HepG2 (cell line): ENCODE data around the gene IDUA. TPM values are rescaled to one million over a fixed set of nuclear protein-coding genes. Genes with fewer than 3 reads are reported as not detected.

ENCODE experiments used
- AHR ChIP-seq: IDR thresholded peaks from 2 replicates; pipeline ENCODE4 v1.6.1; 2018; ENCODE audit warnings: missing genetic modification reagents, missing compliant biosample characterization
- BRCA1 ChIP-seq: sonication (generic); formaldehyde crosslinking; IDR thresholded peaks from 2 replicates; pipeline ENCODE4 v1.4.0; 2020; ENCODE audit warnings: missing genetic modification reagents
- DMAP1 ChIP-seq: IDR thresholded peaks from 2 replicates; pipeline ENCODE4 v1.6.1; 2016
- DPF2 ChIP-seq: sonication (generic); formaldehyde crosslinking; IDR thresholded peaks from 2 replicates; pipeline ENCODE4 v1.4.0; 2020; ENCODE audit warnings: mild to moderate bottlenecking, low read depth, missing genetic modification reagents, borderline replicate concordance
- GTF2F1 ChIP-seq: fragments of 150-350 bp; IDR thresholded peaks from 2 replicates; pipeline ENCODE4 v1.6.1; 2014; ENCODE audit warnings: low read length
- HBP1 ChIP-seq: IDR thresholded peaks from 2 replicates; pipeline ENCODE4 v1.6.1; 2016; ENCODE audit warnings: low read depth, control low read depth
- JDP2 ChIP-seq: sonication (generic); formaldehyde crosslinking; IDR thresholded peaks from 2 replicates; pipeline ENCODE4 v1.8.1; 2022; ENCODE audit warnings: missing genetic modification reagents, borderline replicate concordance
- NR1H2 ChIP-seq: sonication (generic); formaldehyde crosslinking; IDR thresholded peaks from 2 replicates; pipeline ENCODE4 v1.8.1; 2022; ENCODE audit warnings: low read depth, missing genetic modification reagents, borderline replicate concordance
- NR2F1 ChIP-seq, 2 experiments: fragments of 450-650 bp in 1 of 2; formaldehyde crosslinking in 1 of 2; IDR thresholded peaks; 2 replicates each; pipeline versions ENCODE4 v1.5.0 to v1.6.1; 2016 to 2020; ENCODE audit warnings: mild to moderate bottlenecking in 1 of 2, missing compliant biosample characterization in 1 of 2, missing genetic modification reagents in 1 of 2, moderate library complexity in 1 of 2
- RXRA ChIP-seq: sonication (generic); formaldehyde crosslinking; IDR thresholded peaks from 2 replicates; pipeline ENCODE4 v1.5.1; 2020; ENCODE audit warnings: missing genetic modification reagents
- THAP7 ChIP-seq: sonication (generic); formaldehyde crosslinking; IDR thresholded peaks from 2 replicates; pipeline ENCODE4 v1.8.1; 2023; ENCODE audit warnings: mild to moderate bottlenecking, missing genetic modification reagents
- ZBTB10 ChIP-seq: sonication (generic); formaldehyde crosslinking; IDR thresholded peaks from 2 replicates; pipeline ENCODE4 v1.4.0; 2020; ENCODE audit warnings: missing genetic modification reagents, borderline replicate concordance
- ZNF263 ChIP-seq: sonication (generic); formaldehyde crosslinking; IDR thresholded peaks from 2 replicates; pipeline ENCODE4 v1.4.0; 2020; ENCODE audit warnings: missing genetic modification reagents
- ZNF616 ChIP-seq: sonication (generic); formaldehyde crosslinking; IDR thresholded peaks from 2 replicates; pipeline ENCODE4 v1.5.0; 2020; ENCODE audit warnings: low read depth, mild to moderate bottlenecking, missing genetic modification reagents
- polyA plus RNA-seq, 8 experiments: library from polyadenylated mRNA; depleted of rRNA in 3 of 8; stranded (reverse) in 7 of 8; unstranded in 1 of 8; fragments of >200 nt; fragmentation: Illumina TruSeq in 4 of 8; extraction: Trizol in 4 of 8; gene quantifications; 2 replicates each; pipeline versions ENCODE4 v1.2.1 to v1.2.3, GENCODE V29; 2011 to 2016; ENCODE audit warnings: low read depth in 4 of 8, missing spikeins in 1 of 8, mixed read lengths in 1 of 8; ENCODE audit not compliant: insufficient read depth in 1 of 8
- total RNA-seq, 5 experiments: library from RNA; depleted of rRNA; stranded (reverse); fragments of >200 nt; fragmentation: Illumina TruSeq; extraction: Trizol; gene quantifications; 2 replicates each; pipeline ENCODE4 v1.2.3, GENCODE V29; 2016; ENCODE audit warnings: low read depth in 1 of 5
- TF ChIP-seq, protein P1 (sequence below): sonication (generic); formaldehyde crosslinking; IDR thresholded peaks from 2 replicates; pipeline ENCODE4 v1.8.0; 2022; ENCODE audit warnings: mild to moderate bottlenecking, missing genetic modification reagents, borderline replicate concordance
- TF ChIP-seq, protein P2 (sequence below): fragments of 450-650 bp; IDR thresholded peaks from 2 replicates; pipeline ENCODE4 v1.6.1; 2017
- TF ChIP-seq, protein P3 (sequence below): sonication (generic); formaldehyde crosslinking; IDR thresholded peaks from 2 replicates; pipeline ENCODE4 v1.4.0; 2020; ENCODE audit warnings: missing genetic modification reagents; ENCODE audit errors: not compliant biosample characterization

IDUA gene
- total and polyA plus RNA-seq, 2 of the 13 experiments (the other 11 are each of a cell fraction or from before 2014, with no cell fraction given): 0.77 to 1.0 TPM

DNA sequence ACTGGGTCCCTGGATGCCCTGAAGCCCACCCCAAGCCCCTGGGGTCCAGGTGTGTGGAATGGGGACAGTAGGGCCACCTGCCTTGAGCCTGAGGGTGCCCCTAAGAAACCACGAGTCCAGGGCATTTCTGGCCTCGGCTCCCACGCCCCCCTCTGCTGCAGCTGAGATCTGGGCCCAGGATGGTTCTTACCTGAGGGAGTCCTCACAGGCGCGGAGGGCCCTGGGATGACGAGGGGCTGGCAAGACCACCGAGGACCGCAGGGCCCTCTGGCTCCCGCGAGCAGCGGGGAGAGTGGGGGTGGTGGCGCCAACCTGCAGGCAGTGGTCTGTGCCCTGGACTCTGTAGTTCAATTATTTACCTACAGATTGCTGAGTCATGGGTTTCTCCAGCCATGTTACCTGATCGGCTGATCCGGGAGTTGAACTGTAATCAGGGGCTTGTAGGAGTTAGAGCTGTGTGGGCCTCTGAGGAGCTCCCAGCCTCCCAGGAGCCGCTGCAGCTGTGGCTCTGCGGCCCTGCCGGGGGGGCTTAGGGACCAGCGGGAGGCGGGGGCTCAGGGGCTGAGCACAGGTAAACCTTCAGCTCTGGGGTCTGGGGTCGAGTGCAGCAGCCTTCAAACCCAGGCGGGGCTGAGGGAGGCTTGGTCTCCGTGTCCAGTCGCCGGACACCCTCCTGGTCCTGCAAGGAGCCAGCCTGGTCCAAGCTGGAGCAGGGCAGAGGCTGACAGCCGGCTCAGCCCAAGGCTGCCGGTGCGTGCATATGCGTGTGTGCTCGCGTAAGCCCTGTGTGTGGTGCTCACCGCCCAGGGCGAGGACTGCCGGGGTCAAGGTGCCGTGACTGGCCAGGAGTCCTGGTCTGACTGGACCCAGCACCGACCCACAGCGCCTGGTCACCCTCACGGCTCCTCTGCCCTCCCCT, 6.5 kb downstream of the IDUA start, which contains the start of gene SLC26A1 (continued):
- TF ChIP-seq THAP7 (CRISPR knock-in tag): 0 out of 2 replicates have a peak, but pooled peaks have one; percentile 5
- no peak for TF ChIP-seq GTF2F1
- TF ChIP-seq, protein P1, sequence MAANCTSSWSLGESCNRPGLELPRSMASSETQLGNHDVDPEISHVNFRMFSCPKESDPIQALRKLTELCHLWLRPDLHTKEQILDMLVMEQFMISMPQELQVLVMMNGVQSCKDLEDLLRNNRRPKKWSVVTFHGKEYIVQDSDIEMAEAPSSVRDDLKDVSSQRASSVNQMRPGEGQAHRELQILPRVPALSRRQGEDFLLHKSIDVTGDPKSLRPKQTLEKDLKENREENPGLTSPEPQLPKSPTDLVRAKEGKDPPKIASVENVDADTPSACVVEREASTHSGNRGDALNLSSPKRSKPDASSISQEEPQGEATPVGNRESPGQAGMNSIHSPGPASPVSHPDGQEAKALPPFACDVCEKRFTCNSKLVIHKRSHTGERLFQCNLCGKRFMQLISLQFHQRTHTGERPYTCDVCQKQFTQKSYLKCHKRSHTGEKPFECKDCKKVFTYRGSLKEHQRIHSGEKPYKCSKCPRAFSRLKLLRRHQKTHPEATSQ: 0 out of 2 replicates have a peak, but pooled peaks have one; percentile 20
- TF ChIP-seq DPF2 (CRISPR knock-in tag): 0 out of 2 replicates have a peak, but pooled peaks have one; percentile 9
- no peak for TF ChIP-seq JDP2
- TF ChIP-seq, protein P2, sequence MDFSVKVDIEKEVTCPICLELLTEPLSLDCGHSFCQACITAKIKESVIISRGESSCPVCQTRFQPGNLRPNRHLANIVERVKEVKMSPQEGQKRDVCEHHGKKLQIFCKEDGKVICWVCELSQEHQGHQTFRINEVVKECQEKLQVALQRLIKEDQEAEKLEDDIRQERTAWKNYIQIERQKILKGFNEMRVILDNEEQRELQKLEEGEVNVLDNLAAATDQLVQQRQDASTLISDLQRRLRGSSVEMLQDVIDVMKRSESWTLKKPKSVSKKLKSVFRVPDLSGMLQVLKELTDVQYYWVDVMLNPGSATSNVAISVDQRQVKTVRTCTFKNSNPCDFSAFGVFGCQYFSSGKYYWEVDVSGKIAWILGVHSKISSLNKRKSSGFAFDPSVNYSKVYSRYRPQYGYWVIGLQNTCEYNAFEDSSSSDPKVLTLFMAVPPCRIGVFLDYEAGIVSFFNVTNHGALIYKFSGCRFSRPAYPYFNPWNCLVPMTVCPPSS: no peak
- TF ChIP-seq BRCA1 (CRISPR knock-in tag): peak; percentile 80
- peak; percentile 30; the same call in 1 of the 2 replicates for TF ChIP-seq HBP1
- TF ChIP-seq AHR (CRISPR knock-in tag): peak; percentile 23; the same call in 1 of the 2 replicates
- TF ChIP-seq, protein P3, sequence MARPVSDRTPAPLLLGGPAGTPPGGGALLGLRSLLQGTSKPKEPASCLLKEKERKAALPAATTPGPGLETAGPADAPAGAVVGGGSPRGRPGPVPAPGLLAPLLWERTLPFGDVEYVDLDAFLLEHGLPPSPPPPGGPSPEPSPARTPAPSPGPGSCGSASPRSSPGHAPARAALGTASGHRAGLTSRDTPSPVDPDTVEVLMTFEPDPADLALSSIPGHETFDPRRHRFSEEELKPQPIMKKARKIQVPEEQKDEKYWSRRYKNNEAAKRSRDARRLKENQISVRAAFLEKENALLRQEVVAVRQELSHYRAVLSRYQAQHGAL (CRISPR knock-in tag): peak; percentile 17
- peak; percentile 23; the same call in 1 of the 2 replicates for TF ChIP-seq NR1H2 (CRISPR knock-in tag)
- peak in 1 of 2 experiments; percentile 44; a peak in 1 of 4 replicates for TF ChIP-seq NR2F1 (CRISPR knock-in tag; IDR thresholded peaks at IDR 0.05)
- 0 out of 2 replicates have a peak, but pooled peaks have one; percentile 13 for TF ChIP-seq DMAP1
- peak; percentile 65; the same call in 1 of the 2 replicates for TF ChIP-seq RXRA (CRISPR knock-in tag)
- TF ChIP-seq ZBTB10 (CRISPR knock-in tag): no peak
- TF ChIP-seq ZNF263 (CRISPR knock-in tag): peak; percentile 92
- TF ChIP-seq ZNF616: peak; percentile 39; the same call in 1 of the 2 replicates
